CD4-positive, alpha-beta T cell (primary cell): Measurements from ENCODE around the gene CDC42. TPM values are rescaled to one million over a fixed set of nuclear protein-coding genes. Genes with fewer than 3 reads are reported as not detected.

Source experiments
- ATAC-seq: fragments of 200-7000 bp; cut with Tn5 transposase; one replicate; pipeline ENCODE4 v1.10.0; 2022; ENCODE audit warnings: mild to moderate bottlenecking; ENCODE audit not compliant: poor library complexity
- CTCF ChIA-PET: fragments of 350-600 bp; sonication (Branson Sonifier 250); formaldehyde crosslinking; loops from one replicate; lab custom pipeline; 2021; ENCODE audit warnings: antibody characterized with exemption, inconsistent platforms; lab: Charles Lee
- POLR2A ChIA-PET: fragments of 350-600 bp; sonication (Branson Sonifier 250); formaldehyde crosslinking; loops from one replicate; lab custom pipeline; 2021; ENCODE audit warnings: antibody characterized with exemption, inconsistent platforms; lab: Charles Lee
- DNase-seq, 14 experiments: peaks; one replicate each; pipeline ENCODE4 v3.0.0-alpha.2; 2013 to 2020; ENCODE audit warnings: mixed read lengths in 2 of 14
- H3K27ac ChIP-seq, 2 donors: one replicate each; pipeline versions ENCODE4 v1.5.1 to v1.7.0; 2013; ENCODE audit warnings: low read length in 2 of 2, low read depth in 1 of 2, mild to moderate bottlenecking in 1 of 2
- H3K27me3 ChIP-seq, 2 experiments: 1 replicate in 1 of 2; 2 replicates in 1 of 2; pipeline versions ENCODE4 v1.6.1 to v1.7.0; 2013; ENCODE audit warnings: low read length in 2 of 2, control low read depth in 1 of 2, mild to moderate bottlenecking in 1 of 2, moderate library complexity in 1 of 2; ENCODE audit not compliant: insufficient read depth in 2 of 2, control insufficient read depth in 1 of 2
- H3K36me3 ChIP-seq: one replicate; pipeline ENCODE4 v1.6.1; 2013; ENCODE audit warnings: low read length, control low read depth; ENCODE audit not compliant: insufficient read depth
- H3K4me1 ChIP-seq: one replicate; pipeline ENCODE4 v1.6.1; 2013; ENCODE audit warnings: low read length, control low read depth; ENCODE audit not compliant: insufficient read depth
- H3K4me3 ChIP-seq: one replicate; pipeline ENCODE4 v1.5.1; 2013; ENCODE audit warnings: mild to moderate bottlenecking, low read length, moderate library complexity
- H3K9me3 ChIP-seq, 2 experiments: 1 replicate in 1 of 2; 2 replicates in 1 of 2; pipeline versions ENCODE4 v1.6.1 to v1.7.0; 2013; ENCODE audit warnings: low read length in 2 of 2, mild to moderate bottlenecking in 2 of 2, control low read depth in 1 of 2, moderate library complexity in 1 of 2; ENCODE audit not compliant: control insufficient read depth in 1 of 2, insufficient read depth in 1 of 2
- H3K27ac Mint-ChIP-seq: one replicate; pipeline ENCODE4 v1.8.0; 2020; ENCODE audit warnings: mixed read lengths
- H3K27me3 Mint-ChIP-seq: one replicate; pipeline ENCODE4 v1.8.0; 2021; ENCODE audit warnings: mixed read lengths
- H3K36me3 Mint-ChIP-seq: one replicate; pipeline ENCODE4 v1.8.0; 2021; ENCODE audit warnings: low read depth, mixed read lengths
- H3K4me1 Mint-ChIP-seq: one replicate; pipeline ENCODE4 v1.8.0; 2021; ENCODE audit warnings: low read depth, mixed read lengths
- H3K4me3 Mint-ChIP-seq: one replicate; pipeline ENCODE4 v1.8.0; 2020; ENCODE audit warnings: mild to moderate bottlenecking, mixed read lengths
- H3K9me3 Mint-ChIP-seq: one replicate; pipeline ENCODE4 v1.8.0; 2020; ENCODE audit warnings: mixed read lengths
- CTCF ChIP-seq: fragments of 200-600 bp; IDR thresholded peaks from one replicate; pipeline ENCODE4 v1.8.0; 2022; ENCODE audit warnings: antibody characterized with exemption, mild to moderate bottlenecking
- intact Hi-C, 2 experiments: fragments of 100-400 bp; cut with DNase I in 1 of 2; cut with micrococcal nuclease in 1 of 2; formaldehyde crosslinking; loops; one replicate each; pipeline versions ENCODE4 v1.15.1 to v1.9.0; 2023 to 2025; cut with DNase I, micrococcal nuclease
- total RNA-seq, 174 experiments: library from RNA in 2 of 174; stranded (reverse) in 2 of 174; gene quantifications; one replicate each; pipeline ENCODE4 v1.2.3 and lab custom pipeline; 2021 to 2026

CDC42 gene
- total RNA-seq, 2 experiments from 2014 or later = 375 to 379 TPM

GRCh38 chr1:22026924-22027289 lies 25.6 kb upstream of the CDC42 start:
- Mint-ChIP-seq H3K36me3 (peaks cover 18% of the 10 kb centered on the region), H3K27me3 (no peaks in the 10 kb centered on the region), H3K27ac (peak overlapping the region; percentile 93), H3K4me3 (peak overlapping the region; percentile 55), H3K9me3 (no peaks in the 10 kb centered on the region), H3K4me1 (peaks cover 65% of the 10 kb centered on the region)
- no peak for TF ChIP-seq CTCF
- intact Hi-C loops = loop anchor here (1.0 to 10.0 kb wide), 5 partner anchors 11 to 682 kb away; no protein-coding TSS in a partner anchor
- no peak for ATAC-seq
- ChIA-PET CTCF (interaction anchor here (1.3 to 4.9 kb wide), 4 partner anchors 12 to 78 kb away, joined by 3 to 64 read pairs (median 6); partner anchors contain the start of gene CDC42), POLR2A (interaction anchor here (1.0 to 12.6 kb wide), 3 partner anchors 11 to 73 kb away, joined by 4 to 618 read pairs (median 470); partner anchors contain the start of gene CDC42)
- H3K4me3 ChIP-seq = no peak overlapping the region
- DNase-seq = peak in 2 of 14 experiments; percentile 53 to 58
- no peaks in the 10 kb centered on the region for H3K9me3 ChIP-seq
- no peaks in the 10 kb centered on the region for H3K27me3 ChIP-seq
- peak overlapping the region; percentile 100 for H3K27ac ChIP-seq
- H3K4me1 ChIP-seq = peaks cover 67% of the 10 kb centered on the region
- H3K36me3 ChIP-seq = no peaks in the 10 kb centered on the region

GRCh38 chr1:22030057-22030456 lies 22.5 kb upstream of the CDC42 start:
- no peak overlapping the region for H3K4me3 ChIP-seq
- ChIA-PET CTCF (interaction anchor here (0.6 to 2.7 kb wide), 4 partner anchors 10 to 75 kb away, joined by 3 to 17 read pairs (median 4); partner anchors contain the start of gene CDC42), POLR2A (interaction anchor here (1.0 to 12.6 kb wide), 5 partner anchors 8 to 248 kb away, joined by 3 to 618 read pairs (median 7); partner anchors contain the start of genes CDC42 and USP48)
- H3K27me3 Mint-ChIP-seq = no peaks in the 10 kb centered on the region
- no peaks in the 10 kb centered on the region for H3K36me3 ChIP-seq
- H3K4me3 Mint-ChIP-seq = peak overlapping the region; percentile 31
- H3K36me3 Mint-ChIP-seq = peaks cover 11% of the 10 kb centered on the region
- H3K4me1 ChIP-seq = peaks cover 48% of the 10 kb centered on the region
- H3K4me1 Mint-ChIP-seq = peaks cover 61% of the 10 kb centered on the region
- ATAC-seq = no peak
- no peak for DNase-seq
- H3K27me3 ChIP-seq = no peaks in the 10 kb centered on the region
- intact Hi-C loops = no loop called here
- peak overlapping the region; percentile 90 for H3K27ac Mint-ChIP-seq
- H3K27ac ChIP-seq = no peak overlapping the region
- no peak for TF ChIP-seq CTCF
- no peaks in the 10 kb centered on the region for H3K9me3 ChIP-seq
- H3K9me3 Mint-ChIP-seq = no peaks in the 10 kb centered on the region

- Histone ChIP-seq H3K9me3 (no peaks in the 10 kb centered on the region), H3K27ac (no peak overlapping the region), H3K4me1 (peaks cover 47% of the 10 kb centered on the region), H3K36me3 (no peaks in the 10 kb centered on the region), H3K4me3 (no peak overlapping the region), H3K27me3 (no peaks in the 10 kb centered on the region)
- Mint-ChIP-seq H3K9me3 (no peaks in the 10 kb centered on the region), H3K4me3 (peak overlapping the region; percentile 31), H3K4me1 (peaks cover 61% of the 10 kb centered on the region), H3K27ac (peak overlapping the region; percentile 90), H3K36me3 (peaks cover 6% of the 10 kb centered on the region), H3K27me3 (no peaks in the 10 kb centered on the region)
- CTCF ChIA-PET = interaction anchor here (0.6 to 2.7 kb wide), 3 partner anchors 9 to 68 kb away, joined by 3 to 17 read pairs (median 3); partner anchors contain the start of gene CDC42
- intact Hi-C loops = no loop called here
- ATAC-seq = no peak
- POLR2A ChIA-PET = interaction anchor here (1.0 to 12.6 kb wide), 5 partner anchors 7 to 248 kb away, joined by 3 to 618 read pairs (median 7); partner anchors contain the start of genes CDC42 and USP48
- DNase-seq = no peak
- TF ChIP-seq CTCF = no peak
These were observed 22.0 kb upstream of the CDC42 start for GRCh38 chr1:22030473-22030872.
